ENCODE results near the gene LIMCH1.

DNA sequence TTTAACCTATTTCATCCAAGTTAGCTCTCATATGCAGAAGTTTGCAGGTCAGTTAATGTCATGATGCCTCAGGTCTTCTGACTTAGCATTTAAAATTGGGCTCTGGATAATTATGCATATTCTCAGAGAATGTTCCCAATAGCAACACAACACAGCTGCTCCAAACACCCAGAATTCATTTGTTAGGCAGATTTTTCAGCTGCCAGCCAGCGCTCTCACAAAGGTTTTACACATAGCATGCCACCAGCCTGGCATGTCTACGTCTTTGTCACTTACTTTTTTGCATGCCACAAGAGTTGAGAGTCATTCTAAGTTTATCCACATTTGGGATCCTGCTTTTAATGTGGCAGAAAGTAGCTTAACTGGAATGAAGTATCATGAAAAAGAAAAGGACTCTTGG, 84.8 kb downstream of the LIMCH1 start:
- TF ChIP-seq, protein P1, sequence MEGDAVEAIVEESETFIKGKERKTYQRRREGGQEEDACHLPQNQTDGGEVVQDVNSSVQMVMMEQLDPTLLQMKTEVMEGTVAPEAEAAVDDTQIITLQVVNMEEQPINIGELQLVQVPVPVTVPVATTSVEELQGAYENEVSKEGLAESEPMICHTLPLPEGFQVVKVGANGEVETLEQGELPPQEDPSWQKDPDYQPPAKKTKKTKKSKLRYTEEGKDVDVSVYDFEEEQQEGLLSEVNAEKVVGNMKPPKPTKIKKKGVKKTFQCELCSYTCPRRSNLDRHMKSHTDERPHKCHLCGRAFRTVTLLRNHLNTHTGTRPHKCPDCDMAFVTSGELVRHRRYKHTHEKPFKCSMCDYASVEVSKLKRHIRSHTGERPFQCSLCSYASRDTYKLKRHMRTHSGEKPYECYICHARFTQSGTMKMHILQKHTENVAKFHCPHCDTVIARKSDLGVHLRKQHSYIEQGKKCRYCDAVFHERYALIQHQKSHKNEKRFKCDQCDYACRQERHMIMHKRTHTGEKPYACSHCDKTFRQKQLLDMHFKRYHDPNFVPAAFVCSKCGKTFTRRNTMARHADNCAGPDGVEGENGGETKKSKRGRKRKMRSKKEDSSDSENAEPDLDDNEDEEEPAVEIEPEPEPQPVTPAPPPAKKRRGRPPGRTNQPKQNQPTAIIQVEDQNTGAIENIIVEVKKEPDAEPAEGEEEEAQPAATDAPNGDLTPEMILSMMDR (IDR thresholded peaks at IDR 0.05) = no peak
- TF ChIP-seq POLR2A (IDR thresholded peaks at IDR 0.05) = no peak
